GM18498 (cell line): ENCODE measurements around the gene PLPPR3.

Source experiments
- ATAC-seq: cut with Tn5 transposase; IDR thresholded peaks from one replicate; pipeline ENCODE4 v1.9.1; 2021; ENCODE audit warnings: mild to moderate bottlenecking, moderate library complexity; ENCODE audit not compliant: unreplicated experiment

The PLPPR3 gene

GRCh38 chr19:778910-779653, 42.7 kb downstream of the PLPPR3 start:
- no peak for ATAC-seq

GRCh38 chr19:776549-776948, 45.2 kb downstream of the PLPPR3 start:
- ATAC-seq = no peak

- no peak for ATAC-seq
These were observed 48.9 kb downstream of the PLPPR3 start for GRCh38 chr19:772730-773436.

GRCh38 chr19:772063-772462, 49.7 kb downstream of the PLPPR3 start:
- ATAC-seq = no peak

- no peak for ATAC-seq
These were observed 50.4 kb downstream of the PLPPR3 start for GRCh38 chr19:771332-771785.

- no peak for ATAC-seq
These were observed 52.1 kb downstream of the PLPPR3 start for GRCh38 chr19:769616-770015.

- ATAC-seq = no peak
These were observed 53.3 kb downstream of the PLPPR3 start for GRCh38 chr19:768424-768823.

- ATAC-seq = no peak
These were observed 56.5 kb downstream of the PLPPR3 start for GRCh38 chr19:765179-765738.

- no peak for ATAC-seq
These were observed 57.5 kb downstream of the PLPPR3 start for GRCh38 chr19:764301-764700.

- ATAC-seq = no peak
These were observed 57.9 kb downstream of the PLPPR3 start for GRCh38 chr19:763869-764268.

GRCh38 chr19:763181-763580, 58.6 kb downstream of the PLPPR3 start:
- ATAC-seq = no peak
